KMS-11 (cell line): ENCODE measurements around the gene NBEA.

Experiments
- H2AFZ ChIP-seq: fragments of 200-600 bp; sonication (generic); 2 replicates; pipeline ENCODE4 v1.6.1; 2016; ENCODE audit warnings: antibody characterized with exemption, mixed run types, low read depth
- H3K27ac ChIP-seq: fragments of 200-600 bp; sonication (generic); 2 replicates; pipeline ENCODE4 v1.6.1; 2016; ENCODE audit warnings: mild to moderate bottlenecking, mixed run types
- H3K27me3 ChIP-seq: fragments of 200-600 bp; sonication (generic); 2 replicates; pipeline ENCODE4 v1.6.1; 2017; ENCODE audit warnings: mild to moderate bottlenecking, low read depth, mixed run types, moderate library complexity; ENCODE audit not compliant: insufficient read depth
- H3K36me3 ChIP-seq: fragments of 200-600 bp; sonication (generic); 2 replicates; pipeline ENCODE4 v1.6.1; 2017; ENCODE audit warnings: mild to moderate bottlenecking, mixed run types; ENCODE audit not compliant: insufficient read depth
- H3K4me1 ChIP-seq: fragments of 200-600 bp; sonication (generic); 2 replicates; pipeline ENCODE4 v1.6.1; 2016; ENCODE audit warnings: mild to moderate bottlenecking, low read depth, mixed run types; ENCODE audit not compliant: poor library complexity, severe bottlenecking
- H3K4me2 ChIP-seq: fragments of 200-600 bp; sonication (generic); 2 replicates; pipeline ENCODE4 v1.7.0; 2016; ENCODE audit warnings: mild to moderate bottlenecking, mixed run types
- H3K4me3 ChIP-seq: fragments of 200-600 bp; sonication (generic); IDR thresholded peaks from 2 replicates; pipeline ENCODE4 v1.6.1; 2017; ENCODE audit warnings: low read depth, low read length, mixed read lengths; ENCODE audit not compliant: insufficient read depth
- H3K79me2 ChIP-seq: fragments of 200-600 bp; sonication (generic); 2 replicates; pipeline ENCODE4 v1.6.1; 2016; ENCODE audit warnings: low read depth, mixed run types; ENCODE audit not compliant: insufficient read depth
- H3K9ac ChIP-seq: fragments of 200-600 bp; sonication (generic); 2 replicates; pipeline ENCODE4 v1.6.1; 2016; ENCODE audit warnings: mild to moderate bottlenecking, mixed run types
- H4K20me1 ChIP-seq: fragments of 200-600 bp; sonication (generic); 2 replicates; pipeline ENCODE4 v1.6.1; 2016; ENCODE audit warnings: mild to moderate bottlenecking, mixed run types; ENCODE audit not compliant: insufficient read depth
- TF ChIP-seq, protein P1 (sequence below): fragments of 200-600 bp; sonication (generic); conservative IDR thresholded peaks from 2 replicates; pipeline ENCODE4 v1.6.1; 2017; ENCODE audit warnings: low read depth, mild to moderate bottlenecking, antibody characterized with exemption, low read length, moderate library complexity, mixed read lengths

The NBEA gene

DNA sequence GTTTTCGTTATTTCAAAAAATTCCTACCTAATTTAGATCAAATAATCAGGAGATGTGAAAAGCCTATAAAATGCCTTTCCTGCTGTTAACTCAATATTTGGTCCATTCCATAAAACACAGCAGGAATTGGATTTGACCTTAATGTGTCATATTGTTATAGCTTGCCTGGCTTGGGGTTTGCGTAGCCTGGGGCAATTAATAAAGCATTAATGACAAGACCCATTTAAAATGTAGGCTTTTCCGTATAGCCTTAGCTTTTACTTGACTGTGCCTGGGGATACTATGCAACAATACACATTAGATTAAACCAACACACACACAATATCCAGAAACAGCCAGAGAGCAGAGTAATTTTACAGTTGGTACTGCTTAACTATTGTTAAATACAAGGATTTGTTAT is 651.6 kb downstream of the NBEA start:
- Histone ChIP-seq H4K20me1 (no peaks in the 10 kb centered on the region), H2AFZ (no peak overlapping the region), H3K4me3 (no peak overlapping the region), H3K79me2 (no peaks in the 10 kb centered on the region), H3K27ac (no peak overlapping the region), H3K9ac (no peak overlapping the region), H3K4me1 (no peaks in the 10 kb centered on the region), H3K27me3 (no peaks in the 10 kb centered on the region), H3K36me3 (no peaks in the 10 kb centered on the region), H3K4me2 (no peak overlapping the region)
- TF ChIP-seq, protein P1, sequence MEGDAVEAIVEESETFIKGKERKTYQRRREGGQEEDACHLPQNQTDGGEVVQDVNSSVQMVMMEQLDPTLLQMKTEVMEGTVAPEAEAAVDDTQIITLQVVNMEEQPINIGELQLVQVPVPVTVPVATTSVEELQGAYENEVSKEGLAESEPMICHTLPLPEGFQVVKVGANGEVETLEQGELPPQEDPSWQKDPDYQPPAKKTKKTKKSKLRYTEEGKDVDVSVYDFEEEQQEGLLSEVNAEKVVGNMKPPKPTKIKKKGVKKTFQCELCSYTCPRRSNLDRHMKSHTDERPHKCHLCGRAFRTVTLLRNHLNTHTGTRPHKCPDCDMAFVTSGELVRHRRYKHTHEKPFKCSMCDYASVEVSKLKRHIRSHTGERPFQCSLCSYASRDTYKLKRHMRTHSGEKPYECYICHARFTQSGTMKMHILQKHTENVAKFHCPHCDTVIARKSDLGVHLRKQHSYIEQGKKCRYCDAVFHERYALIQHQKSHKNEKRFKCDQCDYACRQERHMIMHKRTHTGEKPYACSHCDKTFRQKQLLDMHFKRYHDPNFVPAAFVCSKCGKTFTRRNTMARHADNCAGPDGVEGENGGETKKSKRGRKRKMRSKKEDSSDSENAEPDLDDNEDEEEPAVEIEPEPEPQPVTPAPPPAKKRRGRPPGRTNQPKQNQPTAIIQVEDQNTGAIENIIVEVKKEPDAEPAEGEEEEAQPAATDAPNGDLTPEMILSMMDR, result no peak

DNA sequence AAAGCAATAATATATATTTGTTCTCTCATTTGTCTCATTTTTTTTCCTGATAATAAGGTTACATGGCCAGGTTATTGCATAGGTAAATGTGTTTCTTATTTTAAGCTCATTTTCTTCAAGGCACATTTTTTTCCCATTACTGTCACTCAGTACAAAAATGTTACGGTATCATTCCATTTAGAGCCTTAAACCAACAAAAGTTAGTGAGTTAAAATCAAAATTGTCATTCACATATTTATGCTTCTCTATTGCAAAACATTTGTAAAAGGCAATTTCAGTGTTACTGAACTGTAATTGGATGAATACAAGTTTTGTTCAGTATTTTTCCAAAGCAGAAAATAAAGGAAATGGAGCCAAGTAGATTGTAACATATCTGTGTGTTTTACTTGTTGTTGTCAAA is 652.0 kb downstream of the NBEA start:
- Histone ChIP-seq H4K20me1 (no peaks in the 10 kb centered on the region), H3K4me3 (no peak overlapping the region), H3K27ac (no peak overlapping the region), H3K79me2 (no peaks in the 10 kb centered on the region), H3K27me3 (no peaks in the 10 kb centered on the region), H3K9ac (no peak overlapping the region), H3K4me1 (no peaks in the 10 kb centered on the region), H2AFZ (no peak overlapping the region), H3K36me3 (no peaks in the 10 kb centered on the region), H3K4me2 (no peak overlapping the region)
- TF ChIP-seq, protein P1, result no peak

DNA sequence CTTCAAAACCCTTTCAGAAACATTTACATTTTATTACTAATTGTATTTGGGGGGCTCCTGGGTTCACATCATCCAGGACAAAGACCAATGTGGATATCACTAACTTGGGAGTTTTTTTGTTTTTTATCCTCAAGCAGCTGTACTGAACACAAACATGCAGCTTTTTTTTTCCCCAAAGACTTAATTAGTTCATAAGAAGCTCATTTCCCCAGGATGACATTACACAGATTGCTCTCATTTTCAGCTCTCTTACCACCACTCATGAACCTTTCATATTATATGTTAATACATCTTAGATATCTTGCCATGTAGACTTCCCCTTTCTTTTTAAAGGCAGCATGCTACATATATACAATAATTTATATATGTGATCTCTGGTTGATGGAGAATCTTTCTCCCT is 653.1 kb downstream of the NBEA start:
- no peaks in the 10 kb centered on the region for H3K79me2 ChIP-seq
- H3K27ac ChIP-seq, result no peak overlapping the region
- no peaks in the 10 kb centered on the region for H3K4me1 ChIP-seq
- H3K9ac ChIP-seq, result no peak overlapping the region
- no peak overlapping the region for H2AFZ ChIP-seq
- H3K4me3 ChIP-seq, result no peak overlapping the region
- H3K36me3 ChIP-seq, result no peaks in the 10 kb centered on the region
- H3K4me2 ChIP-seq, result no peak overlapping the region
- TF ChIP-seq, protein P1, result no peak
- no peaks in the 10 kb centered on the region for H4K20me1 ChIP-seq
- H3K27me3 ChIP-seq, result no peaks in the 10 kb centered on the region

DNA sequence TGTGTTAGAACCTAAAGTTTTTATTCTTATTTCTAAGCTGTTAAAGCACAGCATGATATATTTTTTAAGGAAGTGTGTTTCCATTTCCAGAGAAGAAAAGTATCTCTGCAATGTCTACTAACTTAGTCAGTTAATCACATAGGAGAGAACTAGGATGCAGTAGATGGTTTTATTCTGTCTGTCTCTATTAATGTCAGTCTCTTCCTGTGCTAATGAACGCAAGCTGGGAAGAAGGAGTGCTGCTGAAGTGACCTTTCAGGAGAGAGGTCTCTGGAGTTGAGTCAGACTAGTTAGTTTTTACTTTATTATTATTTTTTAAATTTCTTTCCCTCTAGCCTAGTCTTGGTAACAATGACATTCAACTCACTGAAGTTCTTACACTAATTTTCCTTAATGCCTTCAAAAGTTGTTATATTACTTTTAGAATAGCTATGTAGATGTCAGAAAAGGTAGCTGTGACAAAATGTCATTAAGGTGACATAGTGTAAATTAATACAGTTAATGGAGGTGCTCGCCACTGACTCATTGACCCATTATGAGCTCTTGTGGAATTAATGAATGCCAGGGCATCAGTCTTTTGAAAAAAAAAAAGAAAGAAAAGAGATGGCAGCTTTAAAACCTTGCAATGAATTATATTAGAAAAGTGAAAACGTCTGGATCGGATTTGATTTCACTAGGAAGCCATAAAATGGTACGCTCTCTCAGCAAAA is 654.4 kb downstream of the NBEA start:
- no peak overlapping the region for H2AFZ ChIP-seq
- H3K4me2 ChIP-seq, result no peak overlapping the region
- H3K27ac ChIP-seq, result no peak overlapping the region
- no peaks in the 10 kb centered on the region for H3K4me1 ChIP-seq
- H3K36me3 ChIP-seq, result no peaks in the 10 kb centered on the region
- TF ChIP-seq, protein P1, result no peak
- no peaks in the 10 kb centered on the region for H4K20me1 ChIP-seq
- no peak overlapping the region for H3K9ac ChIP-seq
- no peaks in the 10 kb centered on the region for H3K27me3 ChIP-seq
- no peaks in the 10 kb centered on the region for H3K79me2 ChIP-seq
- no peak overlapping the region for H3K4me3 ChIP-seq
